Renal cortical epithelial cell (primary cell): ENCODE results near the gene ZNF146. TPM values are rescaled to one million over a fixed set of nuclear protein-coding genes. Genes with fewer than 3 reads are reported as not detected.

ENCODE experiments used
- total RNA-seq: library from RNA; depleted of rRNA; stranded (reverse); fragments of >200 nt; gene quantifications from 2 replicates; pipeline ENCODE4 v1.2.3, GENCODE V29; 2014

ZNF146 gene
- total RNA-seq, 1 donor from 2014 or later: 190 TPM

Other genes starting within 250 kb of the ZNF146 start
- 9.4 and 10.4 TPM in 2 replicates for gene SDHAF1, start 219.9 kb upstream of the ZNF146 start, total RNA-seq
- 1.0 and 4.5 TPM in 2 replicates for gene SYNE4, start 206.3 kb upstream of the ZNF146 start, total RNA-seq
- 10.6 and 11.8 TPM in 2 replicates for gene ALKBH6, start 200.9 kb upstream of the ZNF146 start, total RNA-seq
- gene CLIP3, start 182.2 kb upstream of the ZNF146 start, total RNA-seq: 1.2 and 15.2 TPM in 2 replicates
- gene THAP8, start 160.8 kb upstream of the ZNF146 start, total RNA-seq: 3.3 and 3.5 TPM in 2 replicates
- gene WDR62, start 160.2 kb upstream of the ZNF146 start, total RNA-seq: 0.70 and 3.0 TPM in 2 replicates
- not detected in 2 replicates for gene OVOL3, start 104.0 kb upstream of the ZNF146 start, total RNA-seq
- gene POLR2I, start 100.2 kb upstream of the ZNF146 start, total RNA-seq: 38.2 and 49.5 TPM in 2 replicates
- 228 and 291 TPM in 2 replicates for gene TBCB, start 99.6 kb upstream of the ZNF146 start, total RNA-seq
- 338 and 474 TPM in 2 replicates for gene CAPNS1, start 75.0 kb upstream of the ZNF146 start, total RNA-seq
- 1.1 and 2.8 TPM in 2 replicates for gene COX7A1, start 62.7 kb upstream of the ZNF146 start, total RNA-seq
- 5.0 and 7.9 TPM in 2 replicates for gene ZNF565, start 441 bp upstream of the ZNF146 start, total RNA-seq
- 2.1 and 5.5 TPM in 2 replicates for gene ZFP14, start 164.1 kb downstream of the ZNF146 start, total RNA-seq
- gene ZFP82, start 203.5 kb downstream of the ZNF146 start, total RNA-seq: 3.3 and 8.9 TPM in 2 replicates